GM23338 (cell line): ENCODE results near the gene TBC1D19.

Experiments used
- EZH2phosphoT487 ChIP-seq: fragments of 200-600 bp; sonication (generic); IDR thresholded peaks from one replicate; pipeline ENCODE4 v1.8.1; 2018; ENCODE audit warnings: antibody characterized with exemption; ENCODE audit not compliant: unreplicated experiment
- JUNB ChIP-seq: IDR thresholded peaks from one replicate; pipeline ENCODE4 v1.6.1; 2016; ENCODE audit warnings: antibody characterized with exemption; ENCODE audit not compliant: unreplicated experiment
- TF ChIP-seq, protein P1 (sequence below), 2 experiments: fragments of 200-600 bp in 1 of 2; sonication (generic) in 1 of 2; conservative IDR thresholded peaks; 2 replicates each; pipeline versions ENCODE4 v1.5.1 to v1.6.1; 2016 to 2017; ENCODE audit warnings: antibody characterized with exemption in 2 of 2, low read depth in 2 of 2, mild to moderate bottlenecking in 2 of 2, moderate library complexity in 1 of 2
- TF ChIP-seq, protein P2 (sequence below): fragments of 250-450 bp; sonication (Bioruptor Pico); IDR thresholded peaks from 2 replicates; pipeline ENCODE4 v1.5.0; 2020; ENCODE audit warnings: mild to moderate bottlenecking, moderate library complexity
- TF ChIP-seq, protein P3 (sequence below): IDR thresholded peaks from one replicate; pipeline ENCODE4 v1.6.1; 2018; ENCODE audit warnings: antibody characterized with exemption; ENCODE audit not compliant: unreplicated experiment

DNA sequence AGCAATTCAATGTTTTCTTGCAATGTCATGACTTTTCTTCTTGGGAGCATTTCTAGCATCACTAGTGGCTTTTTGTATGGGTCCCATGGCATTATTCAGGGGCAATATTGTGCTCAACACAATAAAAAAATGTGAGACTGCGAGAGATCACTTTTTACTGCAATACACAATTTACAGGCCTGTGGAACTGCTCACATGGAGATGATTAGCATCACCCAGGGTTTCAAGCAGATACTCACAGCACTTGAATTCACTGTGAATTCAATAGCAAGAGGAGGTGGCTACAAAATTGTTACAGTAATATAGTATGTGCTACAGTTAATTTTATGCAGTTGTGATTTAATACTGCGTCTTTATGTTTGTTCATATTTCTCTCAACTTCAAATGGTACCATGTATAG is 50.4 kb downstream of the TBC1D19 start:
- TF ChIP-seq, protein P1, sequence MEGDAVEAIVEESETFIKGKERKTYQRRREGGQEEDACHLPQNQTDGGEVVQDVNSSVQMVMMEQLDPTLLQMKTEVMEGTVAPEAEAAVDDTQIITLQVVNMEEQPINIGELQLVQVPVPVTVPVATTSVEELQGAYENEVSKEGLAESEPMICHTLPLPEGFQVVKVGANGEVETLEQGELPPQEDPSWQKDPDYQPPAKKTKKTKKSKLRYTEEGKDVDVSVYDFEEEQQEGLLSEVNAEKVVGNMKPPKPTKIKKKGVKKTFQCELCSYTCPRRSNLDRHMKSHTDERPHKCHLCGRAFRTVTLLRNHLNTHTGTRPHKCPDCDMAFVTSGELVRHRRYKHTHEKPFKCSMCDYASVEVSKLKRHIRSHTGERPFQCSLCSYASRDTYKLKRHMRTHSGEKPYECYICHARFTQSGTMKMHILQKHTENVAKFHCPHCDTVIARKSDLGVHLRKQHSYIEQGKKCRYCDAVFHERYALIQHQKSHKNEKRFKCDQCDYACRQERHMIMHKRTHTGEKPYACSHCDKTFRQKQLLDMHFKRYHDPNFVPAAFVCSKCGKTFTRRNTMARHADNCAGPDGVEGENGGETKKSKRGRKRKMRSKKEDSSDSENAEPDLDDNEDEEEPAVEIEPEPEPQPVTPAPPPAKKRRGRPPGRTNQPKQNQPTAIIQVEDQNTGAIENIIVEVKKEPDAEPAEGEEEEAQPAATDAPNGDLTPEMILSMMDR (conservative IDR thresholded peaks at IDR 0.05; ENCODE audit: low read depth in 2 of 2) = no peak
- TF ChIP-seq EZH2phosphoT487 (no peak), JUNB (no peak)
- TF ChIP-seq, protein P2, sequence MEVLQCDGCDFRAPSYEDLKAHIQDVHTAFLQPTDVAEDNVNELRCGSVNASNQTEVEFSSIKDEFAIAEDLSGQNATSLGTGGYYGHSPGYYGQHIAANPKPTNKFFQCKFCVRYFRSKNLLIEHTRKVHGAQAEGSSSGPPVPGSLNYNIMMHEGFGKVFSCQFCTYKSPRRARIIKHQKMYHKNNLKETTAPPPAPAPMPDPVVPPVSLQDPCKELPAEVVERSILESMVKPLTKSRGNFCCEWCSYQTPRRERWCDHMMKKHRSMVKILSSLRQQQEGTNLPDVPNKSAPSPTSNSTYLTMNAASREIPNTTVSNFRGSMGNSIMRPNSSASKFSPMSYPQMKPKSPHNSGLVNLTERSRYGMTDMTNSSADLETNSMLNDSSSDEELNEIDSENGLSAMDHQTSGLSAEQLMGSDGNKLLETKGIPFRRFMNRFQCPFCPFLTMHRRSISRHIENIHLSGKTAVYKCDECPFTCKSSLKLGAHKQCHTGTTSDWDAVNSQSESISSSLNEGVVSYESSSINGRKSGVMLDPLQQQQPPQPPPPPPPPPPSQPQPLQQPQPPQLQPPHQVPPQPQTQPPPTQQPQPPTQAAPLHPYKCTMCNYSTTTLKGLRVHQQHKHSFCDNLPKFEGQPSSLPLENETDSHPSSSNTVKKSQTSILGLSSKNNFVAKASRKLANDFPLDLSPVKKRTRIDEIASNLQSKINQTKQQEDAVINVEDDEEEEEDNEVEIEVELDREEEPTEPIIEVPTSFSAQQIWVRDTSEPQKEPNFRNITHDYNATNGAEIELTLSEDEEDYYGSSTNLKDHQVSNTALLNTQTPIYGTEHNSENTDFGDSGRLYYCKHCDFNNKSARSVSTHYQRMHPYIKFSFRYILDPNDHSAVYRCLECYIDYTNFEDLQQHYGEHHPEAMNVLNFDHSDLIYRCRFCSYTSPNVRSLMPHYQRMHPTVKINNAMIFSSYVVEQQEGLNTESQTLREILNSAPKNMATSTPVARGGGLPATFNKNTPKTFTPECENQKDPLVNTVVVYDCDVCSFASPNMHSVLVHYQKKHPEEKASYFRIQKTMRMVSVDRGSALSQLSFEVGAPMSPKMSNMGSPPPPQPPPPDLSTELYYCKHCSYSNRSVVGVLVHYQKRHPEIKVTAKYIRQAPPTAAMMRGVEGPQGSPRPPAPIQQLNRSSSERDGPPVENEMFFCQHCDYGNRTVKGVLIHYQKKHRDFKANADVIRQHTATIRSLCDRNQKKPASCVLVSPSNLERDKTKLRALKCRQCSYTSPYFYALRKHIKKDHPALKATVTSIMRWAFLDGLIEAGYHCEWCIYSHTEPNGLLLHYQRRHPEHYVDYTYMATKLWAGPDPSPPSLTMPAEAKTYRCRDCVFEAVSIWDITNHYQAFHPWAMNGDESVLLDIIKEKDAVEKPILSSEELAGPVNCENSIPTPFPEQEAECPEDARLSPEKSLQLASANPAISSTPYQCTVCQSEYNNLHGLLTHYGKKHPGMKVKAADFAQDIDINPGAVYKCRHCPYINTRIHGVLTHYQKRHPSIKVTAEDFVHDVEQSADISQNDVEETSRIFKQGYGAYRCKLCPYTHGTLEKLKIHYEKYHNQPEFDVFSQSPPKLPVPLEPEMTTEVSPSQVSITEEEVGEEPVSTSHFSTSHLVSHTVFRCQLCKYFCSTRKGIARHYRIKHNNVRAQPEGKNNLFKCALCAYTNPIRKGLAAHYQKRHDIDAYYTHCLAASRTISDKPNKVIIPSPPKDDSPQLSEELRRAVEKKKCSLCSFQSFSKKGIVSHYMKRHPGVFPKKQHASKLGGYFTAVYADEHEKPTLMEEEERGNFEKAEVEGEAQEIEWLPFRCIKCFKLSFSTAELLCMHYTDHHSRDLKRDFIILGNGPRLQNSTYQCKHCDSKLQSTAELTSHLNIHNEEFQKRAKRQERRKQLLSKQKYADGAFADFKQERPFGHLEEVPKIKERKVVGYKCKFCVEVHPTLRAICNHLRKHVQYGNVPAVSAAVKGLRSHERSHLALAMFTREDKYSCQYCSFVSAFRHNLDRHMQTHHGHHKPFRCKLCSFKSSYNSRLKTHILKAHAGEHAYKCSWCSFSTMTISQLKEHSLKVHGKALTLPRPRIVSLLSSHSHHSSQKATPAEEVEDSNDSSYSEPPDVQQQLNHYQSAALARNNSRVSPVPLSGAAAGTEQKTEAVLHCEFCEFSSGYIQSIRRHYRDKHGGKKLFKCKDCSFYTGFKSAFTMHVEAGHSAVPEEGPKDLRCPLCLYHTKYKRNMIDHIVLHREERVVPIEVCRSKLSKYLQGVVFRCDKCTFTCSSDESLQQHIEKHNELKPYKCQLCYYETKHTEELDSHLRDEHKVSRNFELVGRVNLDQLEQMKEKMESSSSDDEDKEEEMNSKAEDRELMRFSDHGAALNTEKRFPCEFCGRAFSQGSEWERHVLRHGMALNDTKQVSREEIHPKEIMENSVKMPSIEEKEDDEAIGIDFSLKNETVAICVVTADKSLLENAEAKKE (CRISPR knock-in tag) = no peak
- TF ChIP-seq, protein P3, sequence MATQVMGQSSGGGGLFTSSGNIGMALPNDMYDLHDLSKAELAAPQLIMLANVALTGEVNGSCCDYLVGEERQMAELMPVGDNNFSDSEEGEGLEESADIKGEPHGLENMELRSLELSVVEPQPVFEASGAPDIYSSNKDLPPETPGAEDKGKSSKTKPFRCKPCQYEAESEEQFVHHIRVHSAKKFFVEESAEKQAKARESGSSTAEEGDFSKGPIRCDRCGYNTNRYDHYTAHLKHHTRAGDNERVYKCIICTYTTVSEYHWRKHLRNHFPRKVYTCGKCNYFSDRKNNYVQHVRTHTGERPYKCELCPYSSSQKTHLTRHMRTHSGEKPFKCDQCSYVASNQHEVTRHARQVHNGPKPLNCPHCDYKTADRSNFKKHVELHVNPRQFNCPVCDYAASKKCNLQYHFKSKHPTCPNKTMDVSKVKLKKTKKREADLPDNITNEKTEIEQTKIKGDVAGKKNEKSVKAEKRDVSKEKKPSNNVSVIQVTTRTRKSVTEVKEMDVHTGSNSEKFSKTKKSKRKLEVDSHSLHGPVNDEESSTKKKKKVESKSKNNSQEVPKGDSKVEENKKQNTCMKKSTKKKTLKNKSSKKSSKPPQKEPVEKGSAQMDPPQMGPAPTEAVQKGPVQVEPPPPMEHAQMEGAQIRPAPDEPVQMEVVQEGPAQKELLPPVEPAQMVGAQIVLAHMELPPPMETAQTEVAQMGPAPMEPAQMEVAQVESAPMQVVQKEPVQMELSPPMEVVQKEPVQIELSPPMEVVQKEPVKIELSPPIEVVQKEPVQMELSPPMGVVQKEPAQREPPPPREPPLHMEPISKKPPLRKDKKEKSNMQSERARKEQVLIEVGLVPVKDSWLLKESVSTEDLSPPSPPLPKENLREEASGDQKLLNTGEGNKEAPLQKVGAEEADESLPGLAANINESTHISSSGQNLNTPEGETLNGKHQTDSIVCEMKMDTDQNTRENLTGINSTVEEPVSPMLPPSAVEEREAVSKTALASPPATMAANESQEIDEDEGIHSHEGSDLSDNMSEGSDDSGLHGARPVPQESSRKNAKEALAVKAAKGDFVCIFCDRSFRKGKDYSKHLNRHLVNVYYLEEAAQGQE = no peak
